HEK293T (cell line): ENCODE data around the gene SRGAP1.

Experiments
- ARNT ChIP-seq: fragments of 450-650 bp; IDR thresholded peaks from 2 replicates; pipeline ENCODE4 v1.6.1; 2017; ENCODE audit warnings: mild to moderate bottlenecking
- BHLHE40 ChIP-seq: fragments of 450-650 bp; IDR thresholded peaks from 2 replicates; pipeline ENCODE4 v1.6.1; 2016; ENCODE audit warnings: mild to moderate bottlenecking, moderate library complexity, borderline replicate concordance
- FOXA1 ChIP-seq: fragments of 450-650 bp; IDR thresholded peaks from 2 replicates; pipeline ENCODE4 v1.6.1; 2016; ENCODE audit warnings: mild to moderate bottlenecking
- FOXM1 ChIP-seq: fragments of 450-650 bp; IDR thresholded peaks from 2 replicates; pipeline ENCODE4 v1.6.1; 2017; ENCODE audit warnings: mild to moderate bottlenecking, borderline replicate concordance
- NFRKB ChIP-seq: fragments of 450-650 bp; IDR thresholded peaks from 2 replicates; pipeline ENCODE4 v1.6.1; 2016; ENCODE audit warnings: mild to moderate bottlenecking, moderate library complexity
- SUZ12 ChIP-seq: fragments of 450-650 bp; IDR thresholded peaks from 2 replicates; pipeline ENCODE4 v1.6.1; 2016; ENCODE audit warnings: mild to moderate bottlenecking
- ZNF384 ChIP-seq: fragments of 450-650 bp; IDR thresholded peaks from 2 replicates; pipeline ENCODE4 v1.6.1; 2016
- TF ChIP-seq, protein P1 (sequence below): fragments of 450-650 bp; IDR thresholded peaks from 2 replicates; pipeline ENCODE4 v1.6.1; 2016

- TF ChIP-seq SUZ12 (no peak), BHLHE40 (no peak), FOXM1 (no peak), ZNF384 (no peak), ARNT (no peak), NFRKB (no peak), FOXA1 (no peak)
- TF ChIP-seq, protein P1, sequence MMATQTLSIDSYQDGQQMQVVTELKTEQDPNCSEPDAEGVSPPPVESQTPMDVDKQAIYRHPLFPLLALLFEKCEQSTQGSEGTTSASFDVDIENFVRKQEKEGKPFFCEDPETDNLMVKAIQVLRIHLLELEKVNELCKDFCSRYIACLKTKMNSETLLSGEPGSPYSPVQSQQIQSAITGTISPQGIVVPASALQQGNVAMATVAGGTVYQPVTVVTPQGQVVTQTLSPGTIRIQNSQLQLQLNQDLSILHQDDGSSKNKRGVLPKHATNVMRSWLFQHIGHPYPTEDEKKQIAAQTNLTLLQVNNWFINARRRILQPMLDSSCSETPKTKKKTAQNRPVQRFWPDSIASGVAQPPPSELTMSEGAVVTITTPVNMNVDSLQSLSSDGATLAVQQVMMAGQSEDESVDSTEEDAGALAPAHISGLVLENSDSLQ = no peak
These were observed 108.5 kb downstream of the SRGAP1 start for GRCh38 chr12:63952995-63953394.
